Ramos (cell line): ENCODE results near the gene CST1.
"Not testable (repeated sequence)": the region's sequence is repeated elsewhere in the genome, so short reads cannot be mapped to it uniquely, and the experiment has no call there.

ENCODE experiments used
- in situ Hi-C: fragments of 300-500 bp; cut with MboI; formaldehyde crosslinking; loops from one replicate; pipeline ENCODE4 v1.14.3; 2022; ENCODE audit warnings: low sequenced_read_pairs; ENCODE audit not compliant: unreplicated experiment

CST1 gene

GRCh38 chr20:23719351-23719750, 31.4 kb downstream of the CST1 start:
- in situ Hi-C loops: not testable (repeated sequence)

GRCh38 chr20:23711778-23712177, 39.0 kb downstream of the CST1 start:
- in situ Hi-C loops: not testable (repeated sequence)

DNA sequence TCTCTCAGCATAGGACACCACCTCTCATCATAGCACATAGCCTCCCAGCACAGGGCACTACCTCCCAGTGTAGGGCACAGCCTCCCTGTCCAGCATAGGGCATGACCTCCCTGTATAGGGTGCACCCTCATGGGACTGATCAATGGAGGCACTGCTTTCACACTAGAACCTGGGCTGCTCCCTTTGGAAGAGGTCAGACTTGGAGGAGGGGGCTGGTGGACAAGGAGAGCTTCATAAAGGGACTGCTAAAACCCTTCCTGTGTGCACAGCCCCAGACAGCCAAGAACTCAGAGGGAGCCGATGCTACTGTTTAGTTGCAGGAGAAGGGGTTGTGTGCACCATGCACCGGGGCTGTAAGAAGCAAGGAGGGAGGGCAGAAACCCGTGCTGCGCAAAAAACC, 40.0 kb downstream of the CST1 start:
- in situ Hi-C loops: no loop called here

GRCh38 chr20:23705895-23706294, 44.8 kb downstream of the CST1 start:
- in situ Hi-C loops: no loop called here

GRCh38 chr20:23702021-23702420, 48.7 kb downstream of the CST1 start:
- in situ Hi-C loops: no loop called here

GRCh38 chr20:23700931-23701330, 49.8 kb downstream of the CST1 start:
- in situ Hi-C loops: no loop called here

DNA sequence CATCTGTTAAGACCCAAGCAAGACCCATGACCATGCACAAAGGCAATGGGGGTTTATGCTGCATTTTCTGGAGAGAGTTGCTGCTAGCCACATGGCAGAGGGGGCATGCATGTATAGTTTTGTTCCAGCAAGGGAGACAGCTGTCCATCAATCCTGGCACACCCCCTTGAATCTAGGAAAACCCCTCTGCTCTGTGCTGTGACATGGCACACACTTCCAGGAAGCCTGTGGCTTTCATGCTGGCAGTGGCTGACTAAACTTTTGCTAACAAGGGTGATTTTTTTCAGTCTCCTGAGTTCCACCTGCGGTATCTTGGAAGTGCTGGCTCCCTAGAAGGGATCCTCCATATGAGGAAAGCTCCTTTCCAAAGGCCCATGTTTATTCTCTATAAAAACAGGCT, 52.8 kb downstream of the CST1 start:
- in situ Hi-C loops: no loop called here
